Mesodermal cell (in vitro differentiated cells): ENCODE data around the gene FAM199X.
"Not testable (repeated sequence)": the region's sequence is repeated elsewhere in the genome, so short reads cannot be mapped to it uniquely, and the experiment has no call there.

ENCODE experiments used
- H3K27ac ChIP-seq: 2 replicates; pipeline ENCODE4 v1.7.0; 2013; ENCODE audit warnings: mild to moderate bottlenecking, low read depth, low read length, moderate library complexity; ENCODE audit not compliant: severe bottlenecking
- H3K36me3 ChIP-seq: 2 replicates; pipeline ENCODE4 v1.7.1; 2013; ENCODE audit warnings: mild to moderate bottlenecking, low read length, moderate library complexity; ENCODE audit not compliant: control insufficient read depth, insufficient read depth
- H3K4me1 ChIP-seq: one replicate; pipeline ENCODE4 v1.7.1; 2013; ENCODE audit warnings: mild to moderate bottlenecking, low read length; ENCODE audit not compliant: insufficient read depth, control insufficient read depth, poor library complexity, severe bottlenecking
- H3K4me3 ChIP-seq: 2 replicates; pipeline ENCODE4 v1.7.0; 2013; ENCODE audit warnings: low read length, control low read depth, mild to moderate bottlenecking; ENCODE audit not compliant: insufficient read depth, poor library complexity, severe bottlenecking; ENCODE audit errors: extremely low read depth
- H3K9me3 ChIP-seq: 2 replicates; pipeline ENCODE4 v1.7.1; 2013; ENCODE audit warnings: mild to moderate bottlenecking, low read length, moderate library complexity; ENCODE audit not compliant: control insufficient read depth
- WGBS, 2 experiments: methylation state at CpG; one replicate each; pipeline ENCODE4 v1.1.5; 2013; ENCODE audit warnings: missing lambda C conversion rate in 2 of 2; ENCODE audit not compliant: insufficient coverage in 2 of 2; 5-methylcytosine and 5-hydroxymethylcytosine counted together

The FAM199X gene

GRCh38 chrX:104189837-104190236, 23.6 kb downstream of the FAM199X start:
- Histone ChIP-seq H3K27ac (no peak overlapping the region), H3K36me3 (peaks cover 33% of the 10 kb centered on the region), H3K4me1 (no peaks in the 10 kb centered on the region), H3K4me3 (no peak overlapping the region), H3K9me3 (no peaks in the 10 kb centered on the region)
- 83 to 100% methylated on average over 2 of the region's 5 CpGs for WGBS, 2 experiments

GRCh38 chrX:104193485-104193884, 27.2 kb downstream of the FAM199X start:
- H3K36me3 ChIP-seq: peaks cover 18% of the 10 kb centered on the region
- H3K4me1 ChIP-seq: no peaks in the 10 kb centered on the region
- no peak overlapping the region for H3K27ac ChIP-seq
- 70% methylated on average over 2 of the region's 2 CpGs; no CpG with 5 or more reads in 1 of the 2 experiments for WGBS, 2 experiments
- H3K4me3 ChIP-seq: no peak overlapping the region
- H3K9me3 ChIP-seq: no peaks in the 10 kb centered on the region

DNA sequence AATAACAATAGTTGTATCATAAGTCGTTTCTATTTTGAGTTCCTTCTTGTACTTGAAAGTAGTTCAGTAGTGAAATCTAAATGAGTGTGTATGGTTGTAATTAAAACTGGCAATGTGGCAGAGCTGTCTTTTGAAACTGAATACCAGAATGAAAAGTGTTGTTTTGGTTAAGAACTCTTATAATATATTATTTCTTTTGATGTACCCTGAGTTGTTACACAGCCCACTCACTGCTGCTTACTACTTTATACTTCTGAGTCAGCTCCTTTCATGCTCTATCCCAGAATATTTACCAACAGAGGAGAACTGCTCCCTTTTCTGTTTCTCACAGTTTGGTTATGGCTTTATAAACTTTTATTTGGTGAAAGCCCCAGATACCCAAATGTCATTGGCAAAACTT, 28.8 kb downstream of the FAM199X start:
- no peak overlapping the region for H3K27ac ChIP-seq
- no CpG with 5 or more reads among the region's 1 CpG for WGBS, 2 experiments
- H3K9me3 ChIP-seq: no peaks in the 10 kb centered on the region
- peaks cover 17% of the 10 kb centered on the region for H3K36me3 ChIP-seq
- H3K4me1 ChIP-seq: no peaks in the 10 kb centered on the region
- H3K4me3 ChIP-seq: no peak overlapping the region

- peaks cover 19% of the 10 kb centered on the region for H3K36me3 ChIP-seq
- WGBS, 2 experiments: 100% methylated on average over 1 of the region's 1 CpG; no CpG with 5 or more reads in 1 of the 2 experiments
- H3K9me3 ChIP-seq: no peaks in the 10 kb centered on the region
- no peak overlapping the region for H3K27ac ChIP-seq
- H3K4me3 ChIP-seq: no peak overlapping the region
- H3K4me1 ChIP-seq: no peaks in the 10 kb centered on the region
These were observed 29.3 kb downstream of the FAM199X start for GRCh38 chrX:104195489-104196084.

DNA sequence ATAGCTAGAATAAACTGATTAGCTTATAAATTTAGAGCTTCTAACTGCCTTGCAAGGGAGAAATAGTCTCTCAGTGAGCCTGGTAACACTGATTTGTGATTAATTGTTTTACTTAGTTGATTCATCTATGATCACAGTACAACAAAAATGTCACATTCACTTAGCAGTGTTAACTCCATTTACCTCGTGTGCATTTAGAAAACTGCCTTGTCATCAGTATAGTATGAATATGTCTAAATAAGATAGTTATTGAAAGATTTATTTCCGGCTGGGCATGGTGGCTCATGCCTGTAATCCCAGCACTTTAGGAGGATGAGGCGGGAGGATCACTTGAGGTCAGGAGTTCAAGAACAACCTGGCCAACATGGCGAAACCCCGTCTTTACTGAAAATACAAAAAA, 39.3 kb downstream of the FAM199X start:
- Histone ChIP-seq H3K9me3 (no peaks in the 10 kb centered on the region), H3K4me3 (no peak overlapping the region), H3K27ac (no peak overlapping the region), H3K36me3 (peaks cover 4% of the 10 kb centered on the region), H3K4me1 (no peaks in the 10 kb centered on the region)
- 72 to 100% methylated on average over 2 to 3 of the region's 5 CpGs for WGBS, 2 experiments

DNA sequence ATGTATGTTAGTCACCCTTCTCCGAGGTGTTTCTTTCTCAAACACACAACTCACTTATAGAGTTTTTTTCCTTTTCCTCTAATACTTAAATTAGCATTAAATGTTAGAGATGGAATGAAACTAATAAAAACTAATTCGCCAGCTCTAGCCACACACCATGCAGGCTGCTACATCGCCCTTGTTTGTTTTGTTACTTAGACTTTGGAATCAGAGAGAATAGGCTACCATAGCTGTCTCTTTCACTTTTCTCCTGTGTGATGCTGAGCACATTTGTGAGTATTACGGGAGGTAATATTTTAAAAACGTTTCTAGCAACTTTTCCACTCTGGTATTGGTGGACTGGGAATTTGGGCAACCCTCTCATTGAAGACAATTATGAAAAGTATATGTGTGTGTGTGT, 44.9 kb downstream of the FAM199X start:
- Histone ChIP-seq H3K9me3 (no peaks in the 10 kb centered on the region), H3K4me3 (no peak overlapping the region), H3K4me1 (no peaks in the 10 kb centered on the region), H3K27ac (no peak overlapping the region), H3K36me3 (no peaks in the 10 kb centered on the region)
- 60% methylated on average over 1 of the region's 5 CpGs; no CpG with 5 or more reads in 1 of the 2 experiments for WGBS, 2 experiments

DNA sequence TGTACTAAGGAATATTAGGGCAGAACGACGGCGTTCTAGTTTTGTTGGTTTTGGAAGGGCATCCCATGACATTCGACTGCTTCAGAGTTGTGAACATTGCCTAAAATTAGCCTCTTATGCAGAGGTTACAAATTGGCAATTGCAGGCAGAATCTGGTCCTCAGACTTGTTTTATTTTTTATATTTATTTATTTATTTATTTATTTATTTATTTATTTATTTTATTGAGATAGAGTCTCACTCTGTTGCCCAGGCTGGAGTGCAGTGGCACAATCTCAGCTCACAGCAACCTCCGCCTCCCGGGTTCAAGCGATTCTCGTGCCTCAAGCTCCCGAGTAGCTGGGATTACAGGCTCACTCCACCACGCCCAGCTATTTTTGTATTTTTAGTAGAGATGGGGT, 63.8 kb downstream of the FAM199X start:
- not testable (repeated sequence) for H3K27ac ChIP-seq, H3K4me3 ChIP-seq, H3K36me3 ChIP-seq, H3K4me1 ChIP-seq, H3K9me3 ChIP-seq
- 93% methylated on average over 8 of the region's 10 CpGs; no CpG with 5 or more reads in 1 of the 2 experiments for WGBS, 2 experiments
